ENCODE results near the gene STK40. TPM values are rescaled to one million over a fixed set of nuclear protein-coding genes. Genes with fewer than 3 reads are reported as not detected.

STK40 gene
- polyA plus RNA-seq, 2 of the 4 experiments (the other 2 are of a cell fraction), result 6.0 to 8.9 TPM

DNA sequence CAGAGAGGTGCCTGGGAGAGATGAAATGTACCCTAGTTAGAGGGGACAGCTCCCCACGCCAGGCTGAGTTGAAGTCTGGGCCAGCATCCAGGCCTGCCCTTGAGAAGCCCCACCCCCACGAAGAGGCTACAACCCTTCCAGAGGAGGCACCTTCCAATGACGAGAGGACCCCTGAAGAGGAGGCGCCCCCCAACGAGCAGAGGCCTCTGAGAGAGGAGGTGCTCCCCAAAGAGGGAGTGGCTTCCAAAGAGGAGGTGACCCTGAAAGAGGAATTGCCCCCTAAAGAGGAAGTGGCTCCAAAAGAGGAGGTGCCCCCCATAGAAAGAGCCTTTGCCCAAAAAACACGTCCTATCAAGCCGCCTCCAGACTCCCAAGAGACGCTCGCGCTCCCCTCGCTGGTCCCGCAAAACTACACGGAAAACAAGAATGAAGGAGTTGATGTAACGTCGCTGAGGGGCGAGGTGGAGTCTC lies 65.4 kb downstream of the STK40 start (continued):
- TF ChIP-seq, protein P1, sequence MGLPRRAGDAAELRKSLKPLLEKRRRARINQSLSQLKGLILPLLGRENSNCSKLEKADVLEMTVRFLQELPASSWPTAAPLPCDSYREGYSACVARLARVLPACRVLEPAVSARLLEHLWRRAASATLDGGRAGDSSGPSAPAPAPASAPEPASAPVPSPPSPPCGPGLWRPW (IDR thresholded peaks at IDR 0.05), result no peak
- TF ChIP-seq HEYL (CRISPR knock-in tag; IDR thresholded peaks at IDR 0.05), result no peak
- TF ChIP-seq RFX5 (IDR thresholded peaks at IDR 0.05), result no peak
- no peak for TF ChIP-seq ZSCAN20 (CRISPR knock-in tag; IDR thresholded peaks at IDR 0.05)

DNA sequence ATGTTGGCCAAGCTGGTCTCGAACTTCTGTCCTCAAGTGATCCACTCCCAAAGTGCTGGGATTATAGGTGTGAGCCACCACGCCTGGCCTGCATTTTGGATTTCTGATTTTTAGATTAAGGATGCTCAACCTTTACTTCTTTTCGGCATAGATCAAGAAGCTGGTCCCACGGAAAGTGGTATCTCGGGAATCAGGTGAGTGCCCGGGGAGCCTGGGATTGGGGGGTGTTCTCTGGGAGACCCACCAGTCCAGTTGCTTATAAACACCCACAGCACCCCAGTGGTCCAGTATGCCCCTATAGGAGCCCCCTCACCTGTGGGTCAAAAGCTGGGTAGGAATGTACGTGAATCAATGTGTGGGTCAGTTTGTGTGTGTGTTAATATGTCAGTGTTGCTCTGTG lies 76.3 kb downstream of the STK40 start:
- ATAC-seq (no peak), DNase-seq (ENCODE audit: low read depth in 1 of 2, low spot score in 1 of 2) (no peak), FAIRE-seq (no peak)
- 93% methylated on average over 7 of the region's 7 CpGs for WGBS (ENCODE audit: missing lambda C conversion rate)
- no peak overlapping the region for H3K4me2 ChIP-seq
- no peak for TF ChIP-seq ESRRA (IDR thresholded peaks at IDR 0.05; ENCODE audit: borderline replicate concordance, low read length)
- TF ChIP-seq RARB (CRISPR knock-in tag; IDR thresholded peaks at IDR 0.05), result no peak
- TF ChIP-seq KDM5A (IDR thresholded peaks at IDR 0.05), result no peak
- TF ChIP-seq EP300 (IDR thresholded peaks at IDR 0.05), result no peak
- no peak for TF ChIP-seq CEBPB (IDR thresholded peaks at IDR 0.05)
- no peak for TF ChIP-seq ZC3H11A (IDR thresholded peaks at IDR 0.05)
- TF ChIP-seq EHMT2 (IDR thresholded peaks at IDR 0.05; ENCODE audit: low read depth), result no peak
- no peak for TF ChIP-seq TP53 (CRISPR knock-in tag; IDR thresholded peaks at IDR 0.05)
- TF ChIP-seq, protein P1 (IDR thresholded peaks at IDR 0.05), result no peak
- TF ChIP-seq NPAS2 (CRISPR knock-in tag; IDR thresholded peaks at IDR 0.05; ENCODE audit: borderline replicate concordance), result no peak
- TF ChIP-seq FOSB (CRISPR knock-in tag; IDR thresholded peaks at IDR 0.05), result no peak
- TF ChIP-seq, protein P2, sequence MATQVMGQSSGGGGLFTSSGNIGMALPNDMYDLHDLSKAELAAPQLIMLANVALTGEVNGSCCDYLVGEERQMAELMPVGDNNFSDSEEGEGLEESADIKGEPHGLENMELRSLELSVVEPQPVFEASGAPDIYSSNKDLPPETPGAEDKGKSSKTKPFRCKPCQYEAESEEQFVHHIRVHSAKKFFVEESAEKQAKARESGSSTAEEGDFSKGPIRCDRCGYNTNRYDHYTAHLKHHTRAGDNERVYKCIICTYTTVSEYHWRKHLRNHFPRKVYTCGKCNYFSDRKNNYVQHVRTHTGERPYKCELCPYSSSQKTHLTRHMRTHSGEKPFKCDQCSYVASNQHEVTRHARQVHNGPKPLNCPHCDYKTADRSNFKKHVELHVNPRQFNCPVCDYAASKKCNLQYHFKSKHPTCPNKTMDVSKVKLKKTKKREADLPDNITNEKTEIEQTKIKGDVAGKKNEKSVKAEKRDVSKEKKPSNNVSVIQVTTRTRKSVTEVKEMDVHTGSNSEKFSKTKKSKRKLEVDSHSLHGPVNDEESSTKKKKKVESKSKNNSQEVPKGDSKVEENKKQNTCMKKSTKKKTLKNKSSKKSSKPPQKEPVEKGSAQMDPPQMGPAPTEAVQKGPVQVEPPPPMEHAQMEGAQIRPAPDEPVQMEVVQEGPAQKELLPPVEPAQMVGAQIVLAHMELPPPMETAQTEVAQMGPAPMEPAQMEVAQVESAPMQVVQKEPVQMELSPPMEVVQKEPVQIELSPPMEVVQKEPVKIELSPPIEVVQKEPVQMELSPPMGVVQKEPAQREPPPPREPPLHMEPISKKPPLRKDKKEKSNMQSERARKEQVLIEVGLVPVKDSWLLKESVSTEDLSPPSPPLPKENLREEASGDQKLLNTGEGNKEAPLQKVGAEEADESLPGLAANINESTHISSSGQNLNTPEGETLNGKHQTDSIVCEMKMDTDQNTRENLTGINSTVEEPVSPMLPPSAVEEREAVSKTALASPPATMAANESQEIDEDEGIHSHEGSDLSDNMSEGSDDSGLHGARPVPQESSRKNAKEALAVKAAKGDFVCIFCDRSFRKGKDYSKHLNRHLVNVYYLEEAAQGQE (IDR thresholded peaks at IDR 0.05), result no peak
- no peak for TF ChIP-seq JUNB (IDR thresholded peaks at IDR 0.05)
- no peak for TF ChIP-seq HEYL (CRISPR knock-in tag; IDR thresholded peaks at IDR 0.05)
- TF ChIP-seq RNF2 (IDR thresholded peaks at IDR 0.05; ENCODE audit: borderline replicate concordance, low read depth), result no peak
- no peak for TF ChIP-seq FOSL2 (IDR thresholded peaks at IDR 0.05)
- no peak for TF ChIP-seq FOSL2 (CRISPR knock-in tag; IDR thresholded peaks at IDR 0.05)
- TF ChIP-seq HDAC2 (IDR thresholded peaks at IDR 0.05), result no peak
- TF ChIP-seq, protein P3, sequence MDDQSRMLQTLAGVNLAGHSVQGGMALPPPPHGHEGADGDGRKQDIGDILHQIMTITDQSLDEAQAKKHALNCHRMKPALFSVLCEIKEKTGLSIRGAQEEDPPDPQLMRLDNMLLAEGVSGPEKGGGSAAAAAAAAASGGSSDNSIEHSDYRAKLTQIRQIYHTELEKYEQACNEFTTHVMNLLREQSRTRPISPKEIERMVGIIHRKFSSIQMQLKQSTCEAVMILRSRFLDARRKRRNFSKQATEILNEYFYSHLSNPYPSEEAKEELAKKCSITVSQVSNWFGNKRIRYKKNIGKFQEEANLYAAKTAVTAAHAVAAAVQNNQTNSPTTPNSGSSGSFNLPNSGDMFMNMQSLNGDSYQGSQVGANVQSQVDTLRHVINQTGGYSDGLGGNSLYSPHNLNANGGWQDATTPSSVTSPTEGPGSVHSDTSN (IDR thresholded peaks at IDR 0.05), result no peak
- TF ChIP-seq PHF8 (IDR thresholded peaks at IDR 0.05; ENCODE audit: borderline replicate concordance, low read depth), result no peak
- peaks cover 18% of the 10 kb centered on the region for H3K4me1 ChIP-seq
- ChIA-PET CTCF (interaction anchor here (1.0 to 2.1 kb wide), 4 partner anchors 9 to 160 kb away, joined by 3 to 9 read pairs (median 5); partner anchors contain the start of gene TRAPPC3), POLR2A (no interaction called here)
- H3K27ac ChIP-seq, result no peak overlapping the region
- H3K4me3 ChIP-seq, result no peak overlapping the region
- no peaks in the 10 kb centered on the region for H3K9me3 ChIP-seq

All from A549 (cell line).